GM12875 (cell line): ENCODE data around the gene CD9.
"Not testable (repeated sequence)": the region's sequence is repeated elsewhere in the genome, so short reads cannot be mapped to it uniquely, and the experiment has no call there.

ENCODE experiments used
- H3K4me3 ChIP-seq: one replicate; pipeline ENCODE4 v1.5.1; 2011; ENCODE audit warnings: low read depth, low read length, control low read depth
- CTCF ChIP-seq: IDR thresholded peaks from 2 replicates; pipeline ENCODE4 v1.5.1; 2011; ENCODE audit warnings: low read depth, mild to moderate bottlenecking, control low read depth, inconsistent platforms, low read length, moderate library complexity, borderline replicate concordance; ENCODE audit not compliant: insufficient read depth

The CD9 gene

GRCh38 chr12:6200256-6201212, at the start of gene CD9:
CD9 (plus strand) TSS chr12:6200400; CDS start chr12:6200500, 100 bp downstream.
- no peak for TF ChIP-seq CTCF
- no peak within 1 kb of the TSS for H3K4me3 ChIP-seq

- no peak for TF ChIP-seq CTCF
- no peak overlapping the region for H3K4me3 ChIP-seq
Observed at GRCh38 chr12:6154730-6155459, 45.3 kb upstream of the CD9 start.

GRCh38 chr12:6157482-6157881, 42.7 kb upstream of the CD9 start:
- TF ChIP-seq CTCF = no peak

GRCh38 chr12:6158255-6158654, 41.9 kb upstream of the CD9 start:
- no peak overlapping the region for H3K4me3 ChIP-seq
- no peak for TF ChIP-seq CTCF

More at GRCh38 chr12:6157482-6157881, 42.7 kb upstream of the CD9 start:
- H3K4me3 ChIP-seq = no peak overlapping the region

GRCh38 chr12:6158749-6159148, 41.5 kb upstream of the CD9 start:
- TF ChIP-seq CTCF = no peak
- no peak overlapping the region for H3K4me3 ChIP-seq

GRCh38 chr12:6159166-6160011, 40.8 kb upstream of the CD9 start:
- not testable (repeated sequence) for H3K4me3 ChIP-seq

- H3K4me3 ChIP-seq = not testable (repeated sequence)
Observed at GRCh38 chr12:6160049-6160649, 40.1 kb upstream of the CD9 start.
